ENCODE data around the gene WDR45B.

GRCh38 chr17:82636626-82637598 lies 11.3 kb downstream of the WDR45B start:
- TF ChIP-seq CTCF (conservative IDR thresholded peaks at IDR 0.05) = no peak
- TF ChIP-seq EZH2 (IDR thresholded peaks at IDR 0.05; ENCODE audit: low read depth) = no peak

Measured in PC-9 (cell line).